GM23338 (cell line): Measurements from ENCODE around the gene RAB17. TPM values are rescaled to one million over a fixed set of nuclear protein-coding genes. Genes with fewer than 3 reads are reported as not detected.

Experiments
- CREB1 ChIP-seq: fragments of 250-450 bp; sonication (Bioruptor Pico); IDR thresholded peaks from 2 replicates; pipeline ENCODE4 v1.5.0; 2020; ENCODE audit warnings: low read depth, mild to moderate bottlenecking, moderate library complexity
- CTCF ChIP-seq, 2 experiments: fragments of 200-600 bp in 1 of 2; sonication (generic) in 1 of 2; conservative IDR thresholded peaks; 2 replicates each; pipeline versions ENCODE4 v1.5.1 to v1.6.1; 2016 to 2017; ENCODE audit warnings: antibody characterized with exemption in 2 of 2, low read depth in 2 of 2, mild to moderate bottlenecking in 2 of 2, moderate library complexity in 1 of 2
- EZH2 ChIP-seq: fragments of 200-600 bp; sonication (generic); IDR thresholded peaks from one replicate; pipeline ENCODE4 v1.8.0; 2017; ENCODE audit warnings: antibody characterized with exemption, mild to moderate bottlenecking, low read depth; ENCODE audit not compliant: unreplicated experiment
- EZH2phosphoT487 ChIP-seq: fragments of 200-600 bp; sonication (generic); IDR thresholded peaks from one replicate; pipeline ENCODE4 v1.8.1; 2018; ENCODE audit warnings: antibody characterized with exemption; ENCODE audit not compliant: unreplicated experiment
- JUNB ChIP-seq: IDR thresholded peaks from one replicate; pipeline ENCODE4 v1.6.1; 2016; ENCODE audit warnings: antibody characterized with exemption; ENCODE audit not compliant: unreplicated experiment
- POLR2AphosphoS5 ChIP-seq: IDR thresholded peaks from 2 replicates; pipeline ENCODE4 v1.6.1; 2016; ENCODE audit warnings: antibody characterized with exemption, low read depth
- STAT1 ChIP-seq: IDR thresholded peaks from one replicate; pipeline ENCODE4 v1.6.1; 2016; ENCODE audit warnings: antibody characterized with exemption; ENCODE audit not compliant: unreplicated experiment
- ZNF331 ChIP-seq: fragments of 250-450 bp; sonication (Bioruptor Pico); IDR thresholded peaks from 2 replicates; pipeline ENCODE4 v1.5.0; 2020; ENCODE audit warnings: low read depth, mild to moderate bottlenecking, moderate library complexity
- polyA plus RNA-seq: library from polyadenylated mRNA; unstranded; fragments of >200 nt; fragmentation: Nextera tagmentation; extraction: Ambion mirVana; gene quantifications from 2 replicates; pipeline ENCODE4 v1.2.1, GENCODE V29; 2016
- total RNA-seq: library from RNA; depleted of rRNA; stranded (reverse); fragments of >200 nt; shearing (Covaris generic); gene quantifications from 2 replicates; pipeline ENCODE4 v1.2.3, GENCODE V29; 2014
- TF ChIP-seq, protein P1 (sequence below): fragments of 250-450 bp; sonication (Bioruptor Pico); IDR thresholded peaks from 2 replicates; pipeline ENCODE4 v1.5.0; 2020; ENCODE audit warnings: mild to moderate bottlenecking, moderate library complexity
- TF ChIP-seq, protein P2 (sequence below): IDR thresholded peaks from 2 replicates; pipeline ENCODE4 v1.6.1; 2016; ENCODE audit warnings: antibody characterized with exemption

Gene RAB17
- total and polyA plus RNA-seq, 2 experiments from 2014 or later, result 22.4 to 26.9 TPM

GRCh38 chr2:237592425-237592980, 2.0 kb upstream of the RAB17 start (continued):
- TF ChIP-seq, protein P1, sequence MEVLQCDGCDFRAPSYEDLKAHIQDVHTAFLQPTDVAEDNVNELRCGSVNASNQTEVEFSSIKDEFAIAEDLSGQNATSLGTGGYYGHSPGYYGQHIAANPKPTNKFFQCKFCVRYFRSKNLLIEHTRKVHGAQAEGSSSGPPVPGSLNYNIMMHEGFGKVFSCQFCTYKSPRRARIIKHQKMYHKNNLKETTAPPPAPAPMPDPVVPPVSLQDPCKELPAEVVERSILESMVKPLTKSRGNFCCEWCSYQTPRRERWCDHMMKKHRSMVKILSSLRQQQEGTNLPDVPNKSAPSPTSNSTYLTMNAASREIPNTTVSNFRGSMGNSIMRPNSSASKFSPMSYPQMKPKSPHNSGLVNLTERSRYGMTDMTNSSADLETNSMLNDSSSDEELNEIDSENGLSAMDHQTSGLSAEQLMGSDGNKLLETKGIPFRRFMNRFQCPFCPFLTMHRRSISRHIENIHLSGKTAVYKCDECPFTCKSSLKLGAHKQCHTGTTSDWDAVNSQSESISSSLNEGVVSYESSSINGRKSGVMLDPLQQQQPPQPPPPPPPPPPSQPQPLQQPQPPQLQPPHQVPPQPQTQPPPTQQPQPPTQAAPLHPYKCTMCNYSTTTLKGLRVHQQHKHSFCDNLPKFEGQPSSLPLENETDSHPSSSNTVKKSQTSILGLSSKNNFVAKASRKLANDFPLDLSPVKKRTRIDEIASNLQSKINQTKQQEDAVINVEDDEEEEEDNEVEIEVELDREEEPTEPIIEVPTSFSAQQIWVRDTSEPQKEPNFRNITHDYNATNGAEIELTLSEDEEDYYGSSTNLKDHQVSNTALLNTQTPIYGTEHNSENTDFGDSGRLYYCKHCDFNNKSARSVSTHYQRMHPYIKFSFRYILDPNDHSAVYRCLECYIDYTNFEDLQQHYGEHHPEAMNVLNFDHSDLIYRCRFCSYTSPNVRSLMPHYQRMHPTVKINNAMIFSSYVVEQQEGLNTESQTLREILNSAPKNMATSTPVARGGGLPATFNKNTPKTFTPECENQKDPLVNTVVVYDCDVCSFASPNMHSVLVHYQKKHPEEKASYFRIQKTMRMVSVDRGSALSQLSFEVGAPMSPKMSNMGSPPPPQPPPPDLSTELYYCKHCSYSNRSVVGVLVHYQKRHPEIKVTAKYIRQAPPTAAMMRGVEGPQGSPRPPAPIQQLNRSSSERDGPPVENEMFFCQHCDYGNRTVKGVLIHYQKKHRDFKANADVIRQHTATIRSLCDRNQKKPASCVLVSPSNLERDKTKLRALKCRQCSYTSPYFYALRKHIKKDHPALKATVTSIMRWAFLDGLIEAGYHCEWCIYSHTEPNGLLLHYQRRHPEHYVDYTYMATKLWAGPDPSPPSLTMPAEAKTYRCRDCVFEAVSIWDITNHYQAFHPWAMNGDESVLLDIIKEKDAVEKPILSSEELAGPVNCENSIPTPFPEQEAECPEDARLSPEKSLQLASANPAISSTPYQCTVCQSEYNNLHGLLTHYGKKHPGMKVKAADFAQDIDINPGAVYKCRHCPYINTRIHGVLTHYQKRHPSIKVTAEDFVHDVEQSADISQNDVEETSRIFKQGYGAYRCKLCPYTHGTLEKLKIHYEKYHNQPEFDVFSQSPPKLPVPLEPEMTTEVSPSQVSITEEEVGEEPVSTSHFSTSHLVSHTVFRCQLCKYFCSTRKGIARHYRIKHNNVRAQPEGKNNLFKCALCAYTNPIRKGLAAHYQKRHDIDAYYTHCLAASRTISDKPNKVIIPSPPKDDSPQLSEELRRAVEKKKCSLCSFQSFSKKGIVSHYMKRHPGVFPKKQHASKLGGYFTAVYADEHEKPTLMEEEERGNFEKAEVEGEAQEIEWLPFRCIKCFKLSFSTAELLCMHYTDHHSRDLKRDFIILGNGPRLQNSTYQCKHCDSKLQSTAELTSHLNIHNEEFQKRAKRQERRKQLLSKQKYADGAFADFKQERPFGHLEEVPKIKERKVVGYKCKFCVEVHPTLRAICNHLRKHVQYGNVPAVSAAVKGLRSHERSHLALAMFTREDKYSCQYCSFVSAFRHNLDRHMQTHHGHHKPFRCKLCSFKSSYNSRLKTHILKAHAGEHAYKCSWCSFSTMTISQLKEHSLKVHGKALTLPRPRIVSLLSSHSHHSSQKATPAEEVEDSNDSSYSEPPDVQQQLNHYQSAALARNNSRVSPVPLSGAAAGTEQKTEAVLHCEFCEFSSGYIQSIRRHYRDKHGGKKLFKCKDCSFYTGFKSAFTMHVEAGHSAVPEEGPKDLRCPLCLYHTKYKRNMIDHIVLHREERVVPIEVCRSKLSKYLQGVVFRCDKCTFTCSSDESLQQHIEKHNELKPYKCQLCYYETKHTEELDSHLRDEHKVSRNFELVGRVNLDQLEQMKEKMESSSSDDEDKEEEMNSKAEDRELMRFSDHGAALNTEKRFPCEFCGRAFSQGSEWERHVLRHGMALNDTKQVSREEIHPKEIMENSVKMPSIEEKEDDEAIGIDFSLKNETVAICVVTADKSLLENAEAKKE (CRISPR knock-in tag), result no peak
- TF ChIP-seq STAT1, result no peak
- TF ChIP-seq EZH2phosphoT487, result no peak
- TF ChIP-seq ZNF331 (CRISPR knock-in tag), result no peak
- no peak for TF ChIP-seq CREB1 (CRISPR knock-in tag)
- TF ChIP-seq JUNB, result no peak
- TF ChIP-seq, protein P2, sequence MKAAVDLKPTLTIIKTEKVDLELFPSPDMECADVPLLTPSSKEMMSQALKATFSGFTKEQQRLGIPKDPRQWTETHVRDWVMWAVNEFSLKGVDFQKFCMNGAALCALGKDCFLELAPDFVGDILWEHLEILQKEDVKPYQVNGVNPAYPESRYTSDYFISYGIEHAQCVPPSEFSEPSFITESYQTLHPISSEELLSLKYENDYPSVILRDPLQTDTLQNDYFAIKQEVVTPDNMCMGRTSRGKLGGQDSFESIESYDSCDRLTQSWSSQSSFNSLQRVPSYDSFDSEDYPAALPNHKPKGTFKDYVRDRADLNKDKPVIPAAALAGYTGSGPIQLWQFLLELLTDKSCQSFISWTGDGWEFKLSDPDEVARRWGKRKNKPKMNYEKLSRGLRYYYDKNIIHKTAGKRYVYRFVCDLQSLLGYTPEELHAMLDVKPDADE, result no peak
- no peak for TF ChIP-seq CTCF (conservative IDR thresholded peaks at IDR 0.05; ENCODE audit: low read depth in 2 of 2)
- no peak for TF ChIP-seq POLR2AphosphoS5
- no peak for TF ChIP-seq EZH2
